C4-2B (cell line): Measurements from ENCODE around the gene CRIP2.

Experiments
- CTCF ChIP-seq: fragments of 450-650 bp; conservative IDR thresholded peaks from 2 replicates; pipeline ENCODE4 v1.5.1; 2017; ENCODE audit warnings: mild to moderate bottlenecking
- ZFX ChIP-seq: fragments of 450-650 bp; IDR thresholded peaks from 2 replicates; pipeline ENCODE4 v1.6.1; 2017

GRCh38 chr14:105493921-105494605 lies 19.4 kb downstream of the CRIP2 start:
- TF ChIP-seq CTCF = no peak
- TF ChIP-seq ZFX = no peak
